Prostate gland (tissue), 2 donors: ENCODE data around the gene NUMB. TPM values are rescaled to one million over a fixed set of nuclear protein-coding genes. Genes with fewer than 3 reads are reported as not detected.

ENCODE experiments used
- DNase-seq: peaks from one replicate; pipeline ENCODE4 v3.0.0-alpha.2; 2019; ENCODE audit warnings: low spot score
- H3K27ac ChIP-seq, 2 donors: fragments of 200-600 bp; sonication (generic); 2 replicates each; pipeline ENCODE4 v1.5.1; 2017 to 2019
- H3K27me3 ChIP-seq: fragments of 200-600 bp; sonication (generic); replicated peaks from 2 replicates; pipeline ENCODE4 v1.5.1; 2019; ENCODE audit not compliant: insufficient read depth
- H3K36me3 ChIP-seq, 2 donors: fragments of 200-600 bp; sonication (generic); 1 replicate in 1 of 2; 2 replicates in 1 of 2; pipeline versions ENCODE4 v1.5.1 to v1.8.1; 2017 to 2019
- H3K4me1 ChIP-seq: fragments of 200-600 bp; sonication (generic); replicated peaks from 2 replicates; pipeline ENCODE4 v1.5.1; 2019
- H3K4me3 ChIP-seq, 2 donors: fragments of 200-600 bp; sonication (generic); 2 replicates each; pipeline ENCODE4 v1.5.1; 2017 to 2019
- H3K9me3 ChIP-seq: fragments of 200-600 bp; sonication (generic); 2 replicates; pipeline ENCODE4 v1.5.1; 2017
- CTCF ChIP-seq, 4 experiments: fragments of 200-600 bp in 2 of 4; fragments of 450-650 bp in 2 of 4; sonication (generic) in 2 of 4; IDR thresholded peaks; 1 replicate in 3 of 4; 2 replicates in 1 of 4; pipeline ENCODE4 v1.5.1; 2016 to 2019; ENCODE audit warnings: antibody characterized with exemption in 4 of 4, mild to moderate bottlenecking in 2 of 4, moderate library complexity in 2 of 4
- POLR2A ChIP-seq: fragments of 450-650 bp; IDR thresholded peaks from one replicate; pipeline ENCODE4 v1.6.1; 2016; ENCODE audit warnings: antibody characterized with exemption, mild to moderate bottlenecking
- POLR2AphosphoS5 ChIP-seq: sonication (generic); formaldehyde crosslinking; IDR thresholded peaks from one replicate; pipeline ENCODE4 v1.6.1; 2017; ENCODE audit warnings: antibody characterized with exemption
- WGBS: methylation state at CpG from one replicate; pipeline ENCODE4 v1.1.5; 2018; 5-methylcytosine and 5-hydroxymethylcytosine counted together
- intact Hi-C: fragments of 100-400 bp; cut with DNase I; formaldehyde crosslinking; loops from one replicate; pipeline ENCODE4 v1.14.2; 2022
- total RNA-seq, 2 donors: library from RNA; depleted of rRNA; stranded (reverse); fragments of >200 nt; gene quantifications; one replicate each; pipeline ENCODE4 v1.1.0, GENCODE V29; 2016

NUMB gene
- total RNA-seq, 2 donors from 2014 or later = 38.4 to 57.8 TPM

- Histone ChIP-seq H3K27me3 (no peaks in the 10 kb centered on the region), H3K27ac (no peak overlapping the region), H3K36me3 (no peaks in the 10 kb centered on the region), H3K9me3 (no peaks in the 10 kb centered on the region), H3K4me1 (no peaks in the 10 kb centered on the region), H3K4me3 (no peak overlapping the region)
- TF ChIP-seq CTCF (IDR thresholded peaks at IDR 0.05) = no peak
- DNase-seq = no peak
- WGBS = 95% methylated on average over 1 of the region's 1 CpG
- intact Hi-C loops = no loop called here
These were observed 209.2 kb downstream of the NUMB start for GRCh38 chr14:73249108-73249507.

- no peaks in the 10 kb centered on the region for H3K4me1 ChIP-seq
- no peaks in the 10 kb centered on the region for H3K9me3 ChIP-seq
- no peaks in the 10 kb centered on the region for H3K36me3 ChIP-seq
- no peak overlapping the region for H3K27ac ChIP-seq
- H3K27me3 ChIP-seq = no peaks in the 10 kb centered on the region
- TF ChIP-seq POLR2A (no peak), CTCF (IDR thresholded peaks at IDR 0.05) (no peak)
- no peak for DNase-seq
- H3K4me3 ChIP-seq = no peak overlapping the region
- WGBS = 60% methylated on average over 7 of the region's 9 CpGs
- intact Hi-C loops = no loop called here
These were observed 210.1 kb downstream of the NUMB start for GRCh38 chr14:73248108-73248868.

GRCh38 chr14:73246387-73247150 lies 211.8 kb downstream of the NUMB start:
- TF ChIP-seq POLR2A (no peak), CTCF (IDR thresholded peaks at IDR 0.05) (no peak), POLR2AphosphoS5 (no peak)
- intact Hi-C loops = no loop called here
- H3K4me1 ChIP-seq = no peaks in the 10 kb centered on the region
- H3K4me3 ChIP-seq = peak overlapping the region in 1 of 2 donors; percentile 29
- H3K9me3 ChIP-seq = no peaks in the 10 kb centered on the region
- DNase-seq = no peak
- H3K27me3 ChIP-seq = no peaks in the 10 kb centered on the region
- no peak overlapping the region for H3K27ac ChIP-seq
- H3K36me3 ChIP-seq = no peaks in the 10 kb centered on the region
- WGBS = 69% methylated on average over 18 of the region's 18 CpGs

- Histone ChIP-seq H3K27me3 (no peaks in the 10 kb centered on the region), H3K4me1 (no peaks in the 10 kb centered on the region), H3K36me3 (no peaks in the 10 kb centered on the region), H3K9me3 (no peaks in the 10 kb centered on the region), H3K27ac (no peak overlapping the region), H3K4me3 (peak overlapping the region; percentile 29 to 39)
- WGBS = 19% methylated on average over 50 of the region's 64 CpGs
- intact Hi-C loops = no loop called here
- TF ChIP-seq POLR2A (no peak), CTCF (IDR thresholded peaks at IDR 0.05) (no peak), POLR2AphosphoS5 (no peak)
- no peak for DNase-seq
These were observed 212.6 kb downstream of the NUMB start for GRCh38 chr14:73245480-73246325.
